C4-2B (cell line): ENCODE data around the gene NT5DC2.

Source experiments
- H3K27ac ChIP-seq: fragments of 450-650 bp; 2 replicates; pipeline ENCODE4 v1.5.1; 2017
- ZFX ChIP-seq: fragments of 450-650 bp; IDR thresholded peaks from 2 replicates; pipeline ENCODE4 v1.6.1; 2017
- TF ChIP-seq, protein P1 (sequence below): fragments of 450-650 bp; conservative IDR thresholded peaks from 2 replicates; pipeline ENCODE4 v1.5.1; 2017; ENCODE audit warnings: mild to moderate bottlenecking

Gene NT5DC2

DNA sequence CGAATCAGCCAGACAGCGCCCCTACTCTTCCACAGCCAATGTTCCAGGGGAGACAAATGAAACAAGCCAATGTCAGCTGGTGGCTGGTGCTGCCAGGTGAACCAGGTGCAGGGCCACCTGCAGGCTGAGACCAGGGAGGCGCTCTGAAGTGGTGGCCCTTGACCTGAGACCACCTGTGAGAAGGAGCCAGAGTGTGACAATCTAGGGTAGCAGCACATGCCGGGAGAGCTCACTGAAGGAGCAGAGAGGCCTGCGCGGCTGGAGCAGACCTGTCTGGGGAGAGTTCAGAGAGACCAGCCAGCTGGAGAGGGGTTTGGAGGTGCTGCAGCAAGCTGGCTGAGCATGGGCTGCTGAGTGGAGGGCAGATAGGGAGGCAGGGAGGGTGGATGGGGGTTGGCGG is 39.2 kb downstream of the NT5DC2 start:
- TF ChIP-seq, protein P1, sequence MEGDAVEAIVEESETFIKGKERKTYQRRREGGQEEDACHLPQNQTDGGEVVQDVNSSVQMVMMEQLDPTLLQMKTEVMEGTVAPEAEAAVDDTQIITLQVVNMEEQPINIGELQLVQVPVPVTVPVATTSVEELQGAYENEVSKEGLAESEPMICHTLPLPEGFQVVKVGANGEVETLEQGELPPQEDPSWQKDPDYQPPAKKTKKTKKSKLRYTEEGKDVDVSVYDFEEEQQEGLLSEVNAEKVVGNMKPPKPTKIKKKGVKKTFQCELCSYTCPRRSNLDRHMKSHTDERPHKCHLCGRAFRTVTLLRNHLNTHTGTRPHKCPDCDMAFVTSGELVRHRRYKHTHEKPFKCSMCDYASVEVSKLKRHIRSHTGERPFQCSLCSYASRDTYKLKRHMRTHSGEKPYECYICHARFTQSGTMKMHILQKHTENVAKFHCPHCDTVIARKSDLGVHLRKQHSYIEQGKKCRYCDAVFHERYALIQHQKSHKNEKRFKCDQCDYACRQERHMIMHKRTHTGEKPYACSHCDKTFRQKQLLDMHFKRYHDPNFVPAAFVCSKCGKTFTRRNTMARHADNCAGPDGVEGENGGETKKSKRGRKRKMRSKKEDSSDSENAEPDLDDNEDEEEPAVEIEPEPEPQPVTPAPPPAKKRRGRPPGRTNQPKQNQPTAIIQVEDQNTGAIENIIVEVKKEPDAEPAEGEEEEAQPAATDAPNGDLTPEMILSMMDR: no peak
- TF ChIP-seq ZFX: no peak
- H3K27ac ChIP-seq: no peak overlapping the region

DNA sequence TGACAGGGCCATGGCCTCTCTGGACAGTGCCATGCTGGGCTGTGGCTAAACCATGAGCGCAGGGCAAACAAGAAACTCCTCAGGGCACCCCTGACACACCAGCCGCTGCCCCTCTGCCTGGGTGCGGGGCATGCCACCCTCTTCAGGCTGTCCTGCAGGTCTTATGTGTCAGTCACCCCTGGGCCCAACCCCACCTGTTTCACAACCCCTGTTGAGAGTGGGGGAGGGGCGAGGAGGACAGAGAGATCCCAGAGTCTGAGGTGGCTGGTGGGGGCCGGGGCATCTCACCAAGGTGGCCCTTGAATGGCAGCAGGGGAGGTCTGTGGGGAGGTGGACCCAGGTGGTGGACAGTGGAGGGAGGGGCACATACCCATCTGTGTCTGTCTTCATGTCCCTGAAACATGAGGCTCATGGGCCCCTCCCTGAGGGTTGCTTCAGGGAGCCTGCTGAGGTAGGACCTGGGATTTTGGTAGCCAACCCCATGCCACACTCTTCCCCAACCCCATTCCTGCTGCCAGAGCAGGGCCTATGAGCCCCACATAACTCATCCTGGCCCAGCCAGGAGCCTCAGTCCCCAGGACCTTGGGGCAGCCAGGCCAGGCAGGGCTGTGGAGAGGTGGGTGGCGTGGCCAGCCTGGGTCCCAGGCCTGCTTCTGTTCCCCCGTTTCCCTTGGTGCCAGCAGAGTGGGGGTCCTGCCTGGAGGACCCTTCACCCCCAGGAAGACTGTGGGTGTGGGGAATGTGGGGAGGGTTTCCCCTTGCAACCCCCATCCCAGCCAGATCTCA is 40.2 kb downstream of the NT5DC2 start:
- no peak overlapping the region for H3K27ac ChIP-seq
- no peak for TF ChIP-seq ZFX
- TF ChIP-seq, protein P1: no peak

DNA sequence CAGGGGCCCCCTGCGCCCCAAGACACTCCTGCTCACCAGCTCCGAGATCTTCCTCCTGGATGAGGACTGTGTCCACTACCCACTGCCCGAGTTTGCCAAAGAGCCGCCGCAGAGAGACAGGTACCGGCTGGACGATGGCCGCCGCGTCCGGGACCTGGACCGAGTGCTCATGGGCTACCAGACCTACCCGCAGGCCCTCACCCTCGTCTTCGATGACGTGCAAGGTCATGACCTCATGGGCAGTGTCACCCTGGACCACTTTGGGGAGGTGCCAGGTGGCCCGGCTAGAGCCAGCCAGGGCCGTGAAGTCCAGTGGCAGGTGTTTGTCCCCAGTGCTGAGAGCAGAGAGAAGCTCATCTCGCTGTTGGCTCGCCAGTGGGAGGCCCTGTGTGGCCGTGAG is 41.6 kb downstream of the NT5DC2 start:
- TF ChIP-seq, protein P1: no peak
- TF ChIP-seq ZFX: no peak
- no peak overlapping the region for H3K27ac ChIP-seq

DNA sequence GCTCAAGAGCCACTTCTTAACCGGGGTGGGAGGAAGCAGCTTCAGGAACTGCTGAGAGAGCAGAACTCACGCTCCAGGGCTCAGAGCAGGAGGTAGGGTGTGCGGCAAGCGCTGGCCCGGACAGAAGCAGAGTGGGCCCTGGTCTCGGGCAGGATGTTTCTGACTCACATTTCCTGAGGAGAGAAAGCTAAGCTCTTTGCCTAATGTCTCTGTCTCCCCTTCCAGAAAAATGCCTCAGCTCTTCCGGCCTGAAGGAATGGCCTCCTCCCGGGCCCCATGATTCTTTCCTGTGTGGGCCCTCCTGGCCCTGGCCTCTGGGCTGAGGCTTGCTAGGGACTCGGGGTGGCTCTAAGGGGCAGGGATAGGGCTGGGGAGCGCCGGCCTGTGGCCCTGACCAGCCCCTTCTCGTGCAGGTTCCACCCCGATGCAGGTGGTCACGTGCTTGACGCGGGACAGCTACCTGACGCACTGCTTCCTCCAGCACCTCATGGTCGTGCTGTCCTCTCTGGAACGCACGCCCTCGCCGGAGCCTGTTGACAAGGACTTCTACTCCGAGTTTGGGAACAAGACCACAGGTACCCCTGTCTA is 42.6 kb downstream of the NT5DC2 start:
- H3K27ac ChIP-seq: no peak overlapping the region
- TF ChIP-seq, protein P1: no peak
- TF ChIP-seq ZFX: no peak

DNA sequence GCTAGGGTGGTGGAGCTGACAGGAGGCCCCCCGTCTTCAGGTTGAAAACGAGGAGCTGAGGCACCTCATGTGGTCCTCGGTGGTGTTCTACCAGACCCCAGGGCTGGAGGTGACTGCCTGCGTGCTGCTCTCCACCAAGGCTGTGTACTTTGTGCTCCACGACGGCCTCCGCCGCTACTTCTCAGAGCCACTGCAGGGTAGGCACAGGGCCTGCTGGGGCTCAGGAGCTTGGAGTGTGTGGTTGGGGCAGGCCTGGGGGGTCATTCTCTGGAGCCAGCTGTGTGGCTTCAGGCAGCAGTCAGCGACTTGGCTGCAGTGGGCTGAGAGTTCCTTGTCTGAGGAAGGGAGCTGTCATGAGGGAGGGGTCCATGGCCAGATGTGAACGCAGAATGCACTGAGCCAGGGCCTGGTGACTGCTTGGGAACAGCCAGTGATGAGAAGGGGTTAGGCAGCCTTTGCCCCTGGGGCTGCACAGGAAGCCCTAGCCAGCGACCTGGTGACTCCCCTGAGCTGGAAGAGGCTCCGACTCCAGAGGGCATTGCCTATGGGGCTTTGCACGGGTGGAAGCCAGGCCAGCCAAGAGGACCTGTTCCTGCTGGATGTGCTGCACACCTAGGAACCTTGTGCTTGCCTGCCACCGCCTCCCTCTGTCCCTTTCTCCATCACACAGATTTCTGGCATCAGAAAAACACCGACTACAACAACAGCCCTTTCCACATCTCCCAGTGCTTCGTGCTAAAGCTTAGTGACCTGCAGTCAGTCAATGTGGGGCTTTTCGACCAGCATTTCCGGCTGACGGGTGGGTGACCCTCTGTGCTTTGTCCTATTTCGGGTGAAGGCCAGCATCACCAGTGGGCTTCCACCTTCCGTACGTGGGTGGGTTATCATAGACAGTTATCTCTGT is 43.4 kb downstream of the NT5DC2 start:
- H3K27ac ChIP-seq: no peak overlapping the region
- TF ChIP-seq, protein P1: no peak
- no peak for TF ChIP-seq ZFX

DNA sequence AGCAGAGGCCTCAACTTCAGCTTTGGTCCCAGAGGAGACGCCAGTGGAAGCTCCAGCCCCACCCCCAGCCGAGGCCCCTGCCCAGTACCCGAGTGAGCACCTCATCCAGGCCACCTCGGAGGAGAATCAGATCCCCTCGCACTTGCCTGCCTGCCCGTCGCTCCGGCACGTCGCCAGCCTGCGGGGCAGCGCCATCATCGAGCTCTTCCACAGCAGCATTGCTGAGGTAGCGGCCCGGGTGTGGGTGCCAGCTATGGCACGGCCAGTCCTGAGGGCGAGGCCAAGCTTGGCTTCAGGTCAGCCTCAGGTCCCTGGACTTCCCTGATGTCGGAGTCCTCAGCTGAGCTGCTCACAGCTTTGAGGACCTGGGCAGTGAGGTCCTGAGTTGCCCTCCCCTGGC is 44.2 kb downstream of the NT5DC2 start:
- TF ChIP-seq, protein P1: no peak
- TF ChIP-seq ZFX: no peak
- H3K27ac ChIP-seq: no peak overlapping the region
